Activated CD8-positive, alpha-beta T cell treated with anti-CD3 and anti-CD28 coated beads, Interleukin-2, amount 10 ng/mL, durations not matched to agents 7 days and 5 days (primary cell): ENCODE results near the gene BAIAP2. TPM values are rescaled to one million over a fixed set of nuclear protein-coding genes. Genes with fewer than 3 reads are reported as not detected.

Experiments used
- ATAC-seq: fragments of 150-1000 bp; cut with Tn5 transposase; one replicate; pipeline ENCODE4 v1.10.0; 2021; ENCODE audit warnings: moderate library complexity
- CTCF ChIA-PET: fragments of 350-600 bp; sonication (Branson Sonifier 250); formaldehyde crosslinking; loops from one replicate; lab custom pipeline; 2021; ENCODE audit warnings: antibody characterized with exemption; lab: Charles Lee
- POLR2A ChIA-PET: fragments of 350-600 bp; sonication (Branson Sonifier 250); formaldehyde crosslinking; loops from one replicate; lab custom pipeline; 2021; ENCODE audit warnings: antibody characterized with exemption; lab: Charles Lee
- DNase-seq: peaks from one replicate; pipeline ENCODE4 v3.0.0-alpha.2; 2020
- H3K27ac Mint-ChIP-seq: one replicate; pipeline ENCODE4 v1.8.0; 2021; ENCODE audit warnings: mild to moderate bottlenecking, mixed read lengths
- H3K27me3 Mint-ChIP-seq: one replicate; pipeline ENCODE4 v1.8.0; 2021; ENCODE audit warnings: low read depth, mixed read lengths
- H3K36me3 Mint-ChIP-seq: one replicate; pipeline ENCODE4 v1.8.0; 2021; ENCODE audit warnings: low read depth, mixed read lengths
- H3K4me1 Mint-ChIP-seq: one replicate; pipeline ENCODE4 v1.8.0; 2021; ENCODE audit warnings: low read depth, mixed read lengths
- H3K4me3 Mint-ChIP-seq: one replicate; pipeline ENCODE4 v1.8.0; 2021; ENCODE audit warnings: mild to moderate bottlenecking, mixed read lengths
- H3K9me3 Mint-ChIP-seq: one replicate; pipeline ENCODE4 v1.8.0; 2022; ENCODE audit warnings: mixed read lengths; ENCODE audit not compliant: insufficient read depth
- total RNA-seq, 2 experiments: library from RNA; stranded (reverse); gene quantifications; one replicate each; pipeline ENCODE4 v1.2.3, GENCODE V29; 2021

BAIAP2 gene
- total RNA-seq, 2 experiments from 2014 or later, result 5.0 to 5.8 TPM

DNA sequence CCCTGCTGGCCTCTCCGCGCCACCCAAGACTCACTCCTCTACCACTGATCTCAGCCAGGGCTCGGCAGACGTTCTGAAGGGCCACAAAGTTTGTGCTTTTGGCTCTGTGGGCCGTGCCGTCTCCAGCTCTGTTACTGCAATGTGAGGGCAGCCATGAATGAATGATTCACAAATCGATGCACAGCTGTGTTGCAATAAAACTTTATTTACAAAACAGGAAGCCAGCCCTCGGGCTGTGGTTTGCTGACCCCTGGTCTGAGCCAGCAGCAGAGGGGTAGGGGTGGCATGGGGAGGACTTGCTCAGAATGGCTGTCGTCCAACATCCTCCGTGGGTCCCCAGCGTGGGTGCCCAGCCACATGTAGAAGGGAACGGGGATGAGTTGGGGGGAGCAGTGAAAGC is 67.4 kb downstream of the BAIAP2 start:
- CTCF ChIA-PET, result interaction anchor here (0.6 to 3.4 kb wide), 13 partner anchors 10 to 114 kb away, joined by 3 to 24 read pairs (median 5); partner anchors contain the start of gene CHMP6
- Mint-ChIP-seq H3K27me3 (no peaks in the 10 kb centered on the region), H3K9me3 (no peaks in the 10 kb centered on the region), H3K36me3 (no peaks in the 10 kb centered on the region), H3K4me1 (peaks cover 1% of the 10 kb centered on the region), H3K4me3 (no peak overlapping the region), H3K27ac (no peak overlapping the region)
- no peak for DNase-seq
- ATAC-seq, result no peak
- POLR2A ChIA-PET, result no interaction called here

DNA sequence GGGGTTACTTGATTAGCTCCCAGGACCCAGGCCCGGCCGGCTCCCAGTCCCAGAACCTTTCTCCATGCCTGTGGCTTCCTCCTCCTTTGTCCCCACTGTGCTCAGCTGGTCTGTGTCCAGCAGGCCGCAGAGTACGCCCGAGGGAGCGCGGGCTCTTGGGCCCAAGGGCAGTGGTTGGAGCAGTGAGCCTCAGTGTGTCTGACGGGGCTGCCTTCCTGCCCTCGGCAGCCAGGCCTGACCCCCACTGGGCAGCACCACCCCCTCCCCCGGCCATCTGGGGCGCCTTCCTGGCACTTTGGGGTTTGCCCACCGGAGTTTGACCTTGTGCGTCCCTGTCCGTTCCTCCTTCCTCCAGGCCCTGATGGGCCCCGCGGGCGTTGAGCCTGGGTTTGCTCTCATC is 67.9 kb downstream of the BAIAP2 start:
- ATAC-seq (no peak), DNase-seq (no peak)
- Mint-ChIP-seq H3K9me3 (no peaks in the 10 kb centered on the region), H3K27ac (no peak overlapping the region), H3K36me3 (no peaks in the 10 kb centered on the region), H3K4me3 (no peak overlapping the region), H3K4me1 (no peaks in the 10 kb centered on the region), H3K27me3 (no peaks in the 10 kb centered on the region)
- POLR2A ChIA-PET, result no interaction called here
- CTCF ChIA-PET, result interaction anchor here (1.3 to 3.4 kb wide), 6 partner anchors 45 to 88 kb away, joined by 3 to 24 read pairs (median 6); no protein-coding TSS in a partner anchor

DNA sequence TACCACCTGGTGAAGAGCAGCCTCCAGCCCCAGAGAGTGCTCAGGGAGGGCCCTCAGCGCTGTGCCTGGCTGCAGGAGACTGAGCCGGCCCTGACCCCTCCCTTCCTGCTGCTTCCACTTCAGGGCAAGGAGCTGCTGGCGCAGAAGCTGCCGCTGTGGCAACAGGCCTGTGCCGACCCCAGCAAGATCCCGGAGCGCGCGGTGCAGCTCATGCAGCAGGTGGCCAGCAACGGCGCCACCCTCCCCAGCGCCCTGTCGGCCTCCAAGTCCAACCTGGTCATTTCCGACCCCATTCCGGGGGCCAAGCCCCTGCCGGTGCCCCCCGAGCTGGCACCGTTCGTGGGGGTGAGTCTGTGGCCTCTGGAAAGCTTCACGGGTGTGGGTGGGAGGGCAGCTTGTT is 68.4 kb downstream of the BAIAP2 start:
- H3K27ac Mint-ChIP-seq, result no peak overlapping the region
- H3K36me3 Mint-ChIP-seq, result no peaks in the 10 kb centered on the region
- no peak for ATAC-seq
- CTCF ChIA-PET, result interaction anchor here (1.4 to 3.4 kb wide), 4 partner anchors 9 to 79 kb away, joined by 5 to 24 read pairs (median 6); no protein-coding TSS in a partner anchor
- no peaks in the 10 kb centered on the region for H3K4me1 Mint-ChIP-seq
- no peaks in the 10 kb centered on the region for H3K9me3 Mint-ChIP-seq
- POLR2A ChIA-PET, result interaction anchor here (1.2 kb wide), 1 partner anchor 11 kb away, joined by 6 read pairs; no protein-coding TSS in a partner anchor
- no peaks in the 10 kb centered on the region for H3K27me3 Mint-ChIP-seq
- no peak for DNase-seq
- no peak overlapping the region for H3K4me3 Mint-ChIP-seq

DNA sequence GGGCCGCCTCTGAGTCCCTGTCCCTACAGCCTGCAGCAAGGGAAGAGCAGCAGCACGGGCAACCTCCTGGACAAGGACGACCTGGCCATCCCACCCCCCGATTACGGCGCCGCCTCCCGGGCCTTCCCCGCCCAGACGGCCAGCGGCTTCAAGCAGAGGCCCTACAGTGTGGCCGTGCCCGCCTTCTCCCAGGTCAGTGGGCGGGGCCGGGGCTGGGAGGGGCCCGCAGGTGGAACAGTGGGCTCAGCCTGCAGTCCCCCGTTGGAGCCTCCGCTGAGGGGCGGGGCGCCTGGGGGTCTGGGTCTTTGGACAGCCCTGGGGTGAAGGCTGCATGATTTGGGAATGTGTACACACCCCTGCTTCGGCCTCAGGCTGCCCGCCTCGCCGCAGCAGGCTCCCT is 71.8 kb downstream of the BAIAP2 start:
- ATAC-seq (no peak), DNase-seq (no peak)
- Mint-ChIP-seq H3K36me3 (no peaks in the 10 kb centered on the region), H3K4me1 (no peaks in the 10 kb centered on the region), H3K9me3 (no peaks in the 10 kb centered on the region), H3K27me3 (no peaks in the 10 kb centered on the region), H3K27ac (no peak overlapping the region), H3K4me3 (no peak overlapping the region)
- ChIA-PET POLR2A (no interaction called here), CTCF (no interaction called here)

DNA sequence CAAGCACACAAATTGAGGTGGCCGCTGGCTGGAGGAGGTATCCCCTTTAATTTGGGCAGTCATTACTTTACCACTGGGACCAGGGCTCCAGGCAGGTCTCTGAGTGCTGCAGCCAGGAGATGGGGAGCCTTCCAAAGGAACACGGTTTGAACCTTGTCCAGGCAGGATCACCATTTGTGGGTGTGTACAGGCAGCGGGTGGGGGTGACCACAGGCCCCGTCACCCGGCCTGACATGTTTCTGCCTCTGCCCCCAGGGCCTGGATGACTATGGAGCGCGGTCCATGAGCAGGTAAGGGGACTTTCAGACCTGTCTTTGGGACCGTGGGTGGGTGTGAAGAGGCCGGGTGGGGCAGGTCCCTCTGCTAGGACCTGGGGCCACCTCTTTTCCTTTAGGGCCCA is 73.3 kb downstream of the BAIAP2 start:
- no peak overlapping the region for H3K4me3 Mint-ChIP-seq
- CTCF ChIA-PET, result no interaction called here
- H3K4me1 Mint-ChIP-seq, result no peaks in the 10 kb centered on the region
- POLR2A ChIA-PET, result no interaction called here
- H3K36me3 Mint-ChIP-seq, result no peaks in the 10 kb centered on the region
- H3K9me3 Mint-ChIP-seq, result no peaks in the 10 kb centered on the region
- no peak overlapping the region for H3K27ac Mint-ChIP-seq
- no peak for ATAC-seq
- DNase-seq, result no peak
- no peaks in the 10 kb centered on the region for H3K27me3 Mint-ChIP-seq

DNA sequence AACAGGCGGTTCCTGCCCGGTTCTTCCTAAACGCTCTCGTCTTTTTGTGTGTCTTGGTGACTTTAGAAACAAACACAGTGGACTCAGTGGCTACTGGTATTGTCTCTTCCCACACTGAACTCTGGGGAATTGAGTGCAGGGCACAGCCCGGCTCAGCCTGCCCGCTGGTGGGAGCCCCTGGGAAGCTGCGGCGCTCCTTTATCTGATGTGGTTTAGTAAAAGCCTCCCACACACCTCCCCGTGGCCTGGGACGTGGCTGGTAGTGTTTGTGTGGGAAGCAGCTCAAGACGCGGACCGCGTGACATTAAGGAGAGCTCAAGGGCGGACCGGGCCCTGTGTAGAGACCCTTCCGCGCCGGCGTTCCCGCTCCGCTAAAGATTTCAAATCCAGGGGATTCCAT is 75.0 kb downstream of the BAIAP2 start:
- no peak for DNase-seq
- Mint-ChIP-seq H3K9me3 (no peaks in the 10 kb centered on the region), H3K27me3 (no peaks in the 10 kb centered on the region), H3K4me3 (no peak overlapping the region), H3K36me3 (no peaks in the 10 kb centered on the region), H3K4me1 (no peaks in the 10 kb centered on the region), H3K27ac (no peak overlapping the region)
- POLR2A ChIA-PET, result no interaction called here
- CTCF ChIA-PET, result interaction anchor here (0.7 kb wide), 1 partner anchor 12 kb away, joined by 3 read pairs; no protein-coding TSS in a partner anchor
- no peak for ATAC-seq

DNA sequence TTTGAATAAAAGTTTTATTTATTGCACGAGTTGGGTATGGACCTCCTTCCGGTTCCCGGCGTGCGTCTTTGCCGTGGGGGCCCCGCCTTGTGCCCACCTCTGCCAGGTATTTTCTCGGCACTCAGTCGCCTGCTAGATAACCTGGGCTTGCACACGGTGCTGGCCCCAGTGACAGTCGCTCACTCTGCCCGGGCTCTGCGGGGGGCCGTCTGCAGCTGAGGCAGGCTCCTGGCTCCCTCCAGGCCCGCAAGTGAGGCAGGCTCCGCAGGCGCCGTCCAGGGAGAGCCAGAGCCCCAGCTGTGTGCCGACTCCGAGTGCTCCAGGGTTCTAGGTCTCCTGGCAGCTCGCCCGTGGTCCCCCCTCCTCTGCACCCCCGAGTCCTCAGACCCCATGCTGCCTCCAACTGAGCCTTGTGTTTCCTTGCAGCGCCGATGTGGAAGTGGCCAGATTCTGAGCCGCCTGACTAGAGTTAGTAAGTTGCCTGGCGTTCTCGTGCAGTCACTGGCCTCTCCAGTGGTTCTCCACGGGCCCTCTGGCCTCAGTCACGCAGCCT is 75.6 kb downstream of the BAIAP2 start:
- DNase-seq (no peak), ATAC-seq (no peak)
- no peaks in the 10 kb centered on the region for H3K9me3 Mint-ChIP-seq
- CTCF ChIA-PET, result interaction anchor here (0.7 kb wide), 1 partner anchor 13 kb away, joined by 3 read pairs; no protein-coding TSS in a partner anchor
- POLR2A ChIA-PET, result no interaction called here
- no peak overlapping the region for H3K4me3 Mint-ChIP-seq
- H3K4me1 Mint-ChIP-seq, result no peaks in the 10 kb centered on the region
- H3K27me3 Mint-ChIP-seq, result no peaks in the 10 kb centered on the region
- no peaks in the 10 kb centered on the region for H3K36me3 Mint-ChIP-seq
- H3K27ac Mint-ChIP-seq, result no peak overlapping the region

DNA sequence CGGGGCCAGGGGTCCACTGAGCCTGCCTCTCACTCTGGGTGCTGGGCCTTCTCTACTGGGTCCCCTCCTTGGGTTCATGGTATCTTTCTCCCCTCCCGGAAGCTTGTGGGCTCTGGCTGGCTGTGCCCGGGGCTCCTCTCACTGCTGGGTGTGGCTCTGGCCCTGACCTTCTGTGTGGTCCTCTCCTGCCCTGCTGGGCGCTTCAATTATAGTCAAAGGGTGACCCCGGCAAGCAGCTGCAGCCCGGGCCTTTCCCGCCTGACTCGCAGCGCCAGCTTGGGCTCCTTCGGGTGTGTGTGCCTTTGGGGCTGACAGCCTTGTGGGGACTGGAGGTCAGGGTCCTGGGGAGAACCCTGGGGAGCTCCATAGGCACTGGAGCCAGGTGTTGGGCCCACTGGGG is 76.1 kb downstream of the BAIAP2 start:
- Mint-ChIP-seq H3K36me3 (no peaks in the 10 kb centered on the region), H3K4me1 (no peaks in the 10 kb centered on the region), H3K27me3 (no peaks in the 10 kb centered on the region), H3K27ac (no peak overlapping the region), H3K9me3 (no peaks in the 10 kb centered on the region), H3K4me3 (no peak overlapping the region)
- no peak for ATAC-seq
- CTCF ChIA-PET, result no interaction called here
- POLR2A ChIA-PET, result no interaction called here
- no peak for DNase-seq

DNA sequence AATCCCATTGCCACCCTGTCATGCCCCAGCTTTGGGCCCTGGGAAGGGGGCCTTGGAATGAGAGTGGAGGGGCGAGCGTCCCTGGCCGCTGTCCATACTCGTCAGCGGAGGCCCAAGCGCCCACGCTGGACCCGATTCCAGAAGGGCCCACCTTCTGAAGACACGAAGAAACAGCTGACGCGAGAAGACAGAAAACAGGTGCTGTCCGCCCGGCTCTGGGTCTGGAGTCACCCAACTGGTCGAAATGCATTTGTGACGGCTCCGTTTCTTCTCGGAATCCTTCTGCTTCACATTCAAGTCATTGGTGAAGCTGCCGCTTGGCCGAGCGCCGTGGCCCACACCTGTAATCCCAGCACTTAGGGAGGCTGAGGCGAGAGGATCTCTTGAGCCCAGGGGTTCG is 77.5 kb downstream of the BAIAP2 start:
- H3K27ac Mint-ChIP-seq, result no peak overlapping the region
- ChIA-PET CTCF (interaction anchor here (1.2 kb wide), 1 partner anchor 11 kb away, joined by 3 read pairs; no protein-coding TSS in a partner anchor), POLR2A (no interaction called here)
- H3K27me3 Mint-ChIP-seq, result no peaks in the 10 kb centered on the region
- H3K4me3 Mint-ChIP-seq, result no peak overlapping the region
- H3K4me1 Mint-ChIP-seq, result no peaks in the 10 kb centered on the region
- ATAC-seq (no peak), DNase-seq (no peak)
- no peaks in the 10 kb centered on the region for H3K36me3 Mint-ChIP-seq
- no peaks in the 10 kb centered on the region for H3K9me3 Mint-ChIP-seq

DNA sequence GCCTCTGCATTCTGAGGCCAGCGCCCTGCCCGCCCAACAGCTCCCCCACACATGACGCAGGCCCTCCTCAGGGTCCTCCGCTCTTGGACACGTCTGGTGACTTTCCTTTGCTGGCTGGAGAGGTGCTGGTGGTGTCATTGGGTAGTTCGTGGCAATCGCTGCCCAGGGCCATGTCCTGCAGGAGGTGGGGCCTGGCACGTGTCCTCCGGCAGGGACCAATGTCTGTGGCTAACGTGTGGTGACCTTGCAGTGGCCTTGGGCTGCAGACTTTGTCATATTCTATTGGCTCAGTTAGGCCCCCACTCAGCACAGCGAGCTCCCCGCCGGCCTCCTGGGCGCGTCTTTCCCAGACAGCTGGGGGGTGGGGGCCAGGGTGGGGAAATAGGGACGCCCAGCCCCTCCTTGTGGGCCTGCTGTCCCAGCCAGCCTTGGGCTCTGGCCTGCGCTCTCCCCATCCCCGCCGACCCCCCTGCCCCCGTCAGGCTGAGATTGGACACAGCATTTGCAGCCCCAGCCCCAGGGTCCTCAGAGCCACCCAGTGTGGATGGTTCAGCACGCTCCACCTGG is 78.3 kb downstream of the BAIAP2 start:
- ATAC-seq (no peak), DNase-seq (no peak)
- H3K27ac Mint-ChIP-seq, result no peak overlapping the region
- no peaks in the 10 kb centered on the region for H3K9me3 Mint-ChIP-seq
- ChIA-PET CTCF (no interaction called here), POLR2A (no interaction called here)
- no peaks in the 10 kb centered on the region for H3K4me1 Mint-ChIP-seq
- no peaks in the 10 kb centered on the region for H3K27me3 Mint-ChIP-seq
- no peaks in the 10 kb centered on the region for H3K36me3 Mint-ChIP-seq
- H3K4me3 Mint-ChIP-seq, result no peak overlapping the region

DNA sequence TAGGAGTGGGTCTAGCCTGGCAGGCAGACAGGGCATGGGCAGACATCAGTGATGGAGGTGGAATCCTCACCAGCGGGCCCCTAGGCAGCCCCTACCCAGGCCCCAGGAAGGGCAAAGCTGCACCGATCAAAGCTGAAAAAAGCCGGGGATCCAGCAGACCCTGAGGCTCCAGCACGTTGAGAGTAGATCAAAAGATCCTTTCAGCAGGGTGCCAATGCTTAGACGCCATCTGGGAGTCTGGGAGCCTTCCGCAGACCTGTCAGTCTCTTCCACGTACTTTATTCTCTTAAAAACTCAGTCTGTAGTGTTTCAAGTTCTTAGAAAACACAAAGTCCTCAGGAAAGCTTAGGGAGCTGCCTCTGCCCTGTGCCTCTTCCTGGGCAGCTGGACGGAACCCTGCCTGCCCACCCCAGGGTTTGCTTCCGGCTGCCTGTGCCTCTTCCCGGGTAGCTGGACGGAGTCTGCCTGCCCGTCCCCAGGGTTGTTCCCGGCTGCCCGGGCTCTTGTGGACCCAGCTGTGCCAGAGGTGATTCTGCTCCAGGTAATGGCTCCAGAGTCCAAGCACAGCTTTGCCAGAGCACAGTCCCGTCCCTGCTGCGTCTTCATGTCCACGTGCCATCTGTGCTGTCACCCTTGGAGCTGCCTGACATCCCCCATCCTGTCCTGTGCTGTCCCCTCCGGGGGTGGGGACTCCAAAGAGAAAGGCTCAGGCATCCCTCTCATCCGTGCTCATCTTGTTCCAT is 79.6 kb downstream of the BAIAP2 start:
- DNase-seq, result no peak
- ChIA-PET CTCF (no interaction called here), POLR2A (interaction anchor here (1.6 kb wide), 1 partner anchor 11 kb away, joined by 6 read pairs; no protein-coding TSS in a partner anchor)
- no peak for ATAC-seq
- no peaks in the 10 kb centered on the region for H3K9me3 Mint-ChIP-seq
- H3K27ac Mint-ChIP-seq, result no peak overlapping the region
- H3K4me1 Mint-ChIP-seq, result peaks cover under 1% of the 10 kb centered on the region
- no peak overlapping the region for H3K4me3 Mint-ChIP-seq
- H3K36me3 Mint-ChIP-seq, result no peaks in the 10 kb centered on the region
- no peaks in the 10 kb centered on the region for H3K27me3 Mint-ChIP-seq

DNA sequence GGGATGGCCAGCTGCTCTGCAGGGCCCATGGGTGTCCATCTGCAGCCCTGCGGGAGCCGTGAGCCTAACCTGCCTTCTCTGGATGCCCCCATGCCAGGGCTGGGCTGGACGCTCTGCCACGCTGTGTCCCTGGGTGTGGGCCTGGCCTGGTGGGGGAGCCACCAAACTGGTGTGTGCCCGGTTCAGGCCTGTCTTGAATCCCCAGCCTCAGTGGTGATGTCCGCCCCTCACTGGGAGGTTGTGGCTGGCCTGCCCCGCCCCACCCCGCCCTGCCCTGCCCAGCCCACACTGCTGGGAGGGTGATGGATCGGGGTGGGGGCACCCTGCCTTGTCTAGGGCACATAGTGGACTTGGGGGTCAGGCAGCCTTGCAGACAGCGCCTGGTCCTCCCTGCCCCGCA is 80.3 kb downstream of the BAIAP2 start:
- Mint-ChIP-seq H3K36me3 (no peaks in the 10 kb centered on the region), H3K27ac (no peak overlapping the region), H3K4me3 (no peak overlapping the region), H3K9me3 (no peaks in the 10 kb centered on the region), H3K4me1 (peaks cover 2% of the 10 kb centered on the region), H3K27me3 (no peaks in the 10 kb centered on the region)
- POLR2A ChIA-PET, result interaction anchor here (1.6 kb wide), 1 partner anchor 11 kb away, joined by 6 read pairs; no protein-coding TSS in a partner anchor
- DNase-seq (no peak), ATAC-seq (no peak)
- CTCF ChIA-PET, result no interaction called here
